GM12878 (cell line): ENCODE data around the gene APPBP2. TPM values are rescaled to one million over a fixed set of nuclear protein-coding genes. Genes with fewer than 3 reads are reported as not detected.
A peak's percentile ranks its signal among the peaks of the same experiment; 100 is the strongest.

Experiments used
- ATAC-seq: fragments of 200-7000 bp; cut with Tn5 transposase; 3 replicates; pipeline ENCODE4 v1.9.1; 2020; ENCODE audit warnings: mild to moderate bottlenecking, moderate library complexity
- BruUV-seq: library from RNA; stranded (reverse); fragments of 400-500 nt; replicated peaks from 2 replicates; lab custom pipeline; 2021; lab: Mats Ljungman, UMichigan
- CTCF ChIA-PET: fragments of 300-600 bp; sonication (Branson Sonifier 250); formaldehyde crosslinking; extraction: SDS; loops from one replicate; lab custom pipeline; 2021; ENCODE audit warnings: inconsistent platforms; lab: Yijun Ruan, JAX
- POLR2A ChIA-PET: fragments of 350-600 bp; formaldehyde crosslinking; extraction: SDS; loops from one replicate; lab custom pipeline; 2021; ENCODE audit warnings: inconsistent platforms; lab: Charles Lee
- RAD21 ChIA-PET: fragments of 300-600 bp; sonication (Branson Sonifier 250); formaldehyde crosslinking; loops from one replicate; lab custom pipeline; 2023; ENCODE audit warnings: antibody characterized with exemption; ENCODE audit not compliant: unreplicated experiment; lab: Charles Lee
- SMC1A ChIA-PET: fragments of 300-600 bp; sonication (Branson Sonifier 250); formaldehyde crosslinking; loops from one replicate; lab custom pipeline; 2023; ENCODE audit not compliant: unreplicated experiment, uncharacterized antibody; lab: Charles Lee
- DNase-seq: peaks from one replicate; pipeline ENCODE4 v3.0.0-alpha.2; 2011; ENCODE audit warnings: low read depth, low spot score
- FAIRE-seq: peaks from 3 replicates; lab custom pipeline; 2011; peaks lifted over from hg19 to GRCh38; lab: Jason Lieb, UNC
- H2AFZ ChIP-seq: 2 replicates; pipeline ENCODE4 v1.6.0; 2011; ENCODE audit warnings: low read depth, low read length, control low read depth; ENCODE audit not compliant: control insufficient read depth
- H3K27ac ChIP-seq: 2 replicates; pipeline ENCODE4 v1.5.1; 2011; ENCODE audit warnings: control low read depth; ENCODE audit not compliant: control insufficient read depth, insufficient read depth
- H3K27me3 ChIP-seq, 2 experiments: replicated peaks in 1 of 2; 2 replicates each; pipeline versions ENCODE4 v1.6.0 to v1.6.1; 2011; ENCODE audit warnings: low read length in 1 of 2; ENCODE audit not compliant: control insufficient read depth in 2 of 2, insufficient read depth in 2 of 2
- H3K36me3 ChIP-seq, 2 experiments: 2 replicates each; pipeline ENCODE4 v1.5.1; 2011; ENCODE audit warnings: low read length in 1 of 2; ENCODE audit not compliant: control insufficient read depth in 2 of 2, insufficient read depth in 2 of 2
- H3K4me1 ChIP-seq: 2 replicates; pipeline ENCODE4 v1.6.1; 2011; ENCODE audit warnings: mild to moderate bottlenecking, low read length, moderate library complexity, mixed read lengths; ENCODE audit not compliant: control insufficient read depth, insufficient read depth
- H3K4me2 ChIP-seq: 2 replicates; pipeline ENCODE4 v1.6.0; 2011; ENCODE audit warnings: control low read depth; ENCODE audit not compliant: control insufficient read depth, insufficient read depth
- H3K4me3 ChIP-seq: fragments of 200-600 bp; sonication (generic); 2 replicates; pipeline ENCODE4 v1.5.1; 2016
- H3K79me2 ChIP-seq: 2 replicates; pipeline ENCODE4 v1.6.0; 2011; ENCODE audit warnings: low read length; ENCODE audit not compliant: control insufficient read depth, insufficient read depth
- H3K9ac ChIP-seq: 2 replicates; pipeline ENCODE4 v1.8.0; 2011; ENCODE audit warnings: low read length, control low read depth, mixed read lengths; ENCODE audit not compliant: control insufficient read depth, insufficient read depth
- H3K9me3 ChIP-seq: replicated peaks from 3 replicates; pipeline ENCODE4 v1.5.1; 2011; ENCODE audit warnings: mild to moderate bottlenecking, low read length; ENCODE audit not compliant: control insufficient read depth, insufficient read depth
- H4K20me1 ChIP-seq: 2 replicates; pipeline ENCODE4 v1.6.0; 2011; ENCODE audit not compliant: control insufficient read depth, insufficient read depth
- HDAC6 ChIP-seq: fragments of 200-600 bp; sonication (generic); IDR thresholded peaks from one replicate; pipeline ENCODE4 v1.8.0; 2017; ENCODE audit warnings: antibody characterized with exemption; ENCODE audit not compliant: unreplicated experiment
- IKZF2 ChIP-seq, 2 experiments: fragments of 450-650 bp; IDR thresholded peaks; 2 replicates each; pipeline ENCODE4 v1.6.1; 2017; ENCODE audit warnings: mild to moderate bottlenecking in 2 of 2, moderate library complexity in 2 of 2
- IRF4 ChIP-seq: IDR thresholded peaks from 2 replicates; pipeline ENCODE4 v1.6.1; 2011; ENCODE audit warnings: low read depth, low read length
- NFXL1 ChIP-seq: fragments of 450-650 bp; IDR thresholded peaks from 2 replicates; pipeline ENCODE4 v1.6.1; 2017; ENCODE audit warnings: antibody characterized with exemption, mild to moderate bottlenecking, borderline replicate concordance
- NR2C1 ChIP-seq: fragments of 450-650 bp; IDR thresholded peaks from 2 replicates; pipeline ENCODE4 v1.6.1; 2017; ENCODE audit warnings: antibody characterized with exemption, mild to moderate bottlenecking, moderate library complexity
- NRF1 ChIP-seq: conservative IDR thresholded peaks from 2 replicates; pipeline ENCODE4 v1.6.1; 2011; ENCODE audit warnings: mild to moderate bottlenecking, low read depth, low read length, improper control_type of control experiment
- POLR2AphosphoS5 ChIP-seq: IDR thresholded peaks from 2 replicates; pipeline ENCODE4 v1.6.1; 2011; ENCODE audit warnings: mild to moderate bottlenecking, low read length, inconsistent platforms
- RAD51 ChIP-seq: fragments of 450-650 bp; IDR thresholded peaks from 2 replicates; pipeline ENCODE4 v1.6.1; 2016; ENCODE audit warnings: moderate library complexity, mild to moderate bottlenecking, inconsistent platforms
- SIN3A ChIP-seq: IDR thresholded peaks from 2 replicates; pipeline ENCODE4 v1.6.1; 2012; ENCODE audit warnings: low read depth, low read length, improper control_type of control experiment
- TAF1 ChIP-seq: IDR thresholded peaks from 2 replicates; pipeline ENCODE4 v1.6.1; 2011; ENCODE audit warnings: mild to moderate bottlenecking, low read depth, low read length, borderline replicate concordance
- ZNF622 ChIP-seq: fragments of 450-650 bp; IDR thresholded peaks from 2 replicates; pipeline ENCODE4 v1.6.1; 2017; ENCODE audit warnings: mild to moderate bottlenecking, inconsistent platforms
- WGBS: methylation state at CpG from one replicate; pipeline ENCODE4 v1.1.6; 2016; ENCODE audit warnings: low lambda C conversion rate; ENCODE audit not compliant: insufficient replicate concordance, insufficient coverage; ENCODE audit errors: missing lambda C conversion rate; 5-methylcytosine and 5-hydroxymethylcytosine counted together
- in situ Hi-C: fragments of 300-500 bp; cut with MboI; formaldehyde crosslinking; loops from 9 replicates; pipeline ENCODE4 v1.14.3; 2018; ENCODE audit warnings: mixed read lengths
- intact Hi-C: fragments of 100-400 bp; cut with micrococcal nuclease; formaldehyde crosslinking; loops from one replicate; pipeline ENCODE4 v1.14.2; 2022; ENCODE audit not compliant: unreplicated experiment
- polyA plus RNA-seq, 11 experiments: library from polyadenylated mRNA; depleted of rRNA in 4 of 11; unstranded in 6 of 11; stranded (reverse) in 5 of 11; fragments of >200 nt; fragmentation: Nextera tagmentation in 4 of 11; fragmentation: Illumina TruSeq in 1 of 11; extraction: Ambion mirVana in 4 of 11; extraction: Trizol in 1 of 11; gene quantifications; 1 replicate in 1 of 11; 2 replicates in 10 of 11; pipeline versions ENCODE4 v1.2.1 to v1.2.3, GENCODE V29; 2011 to 2016; ENCODE audit warnings: inconsistent platforms in 2 of 11, missing spikeins in 2 of 11, low read depth in 1 of 11
- total RNA-seq, 4 experiments: library from RNA; depleted of rRNA in 3 of 4; stranded (reverse); fragments of >200 nt in 3 of 4; fragmentation: Illumina TruSeq in 1 of 4; extraction: Trizol in 1 of 4; gene quantifications; 2 replicates each; pipeline versions ENCODE4 v1.2.1 to v1.2.3, GENCODE V29; 2013 to 2021
- TF ChIP-seq, protein P1 (sequence below): IDR thresholded peaks from 2 replicates; pipeline ENCODE4 v1.6.1; 2011; ENCODE audit warnings: low read depth, low read length, improper control_type of control experiment, borderline replicate concordance
- TF ChIP-seq, protein P2 (sequence below): fragments of 450-650 bp; IDR thresholded peaks from 2 replicates; pipeline ENCODE4 v1.6.1; 2016; ENCODE audit warnings: mild to moderate bottlenecking, moderate library complexity, borderline replicate concordance

Gene APPBP2
- total and polyA plus RNA-seq, 10 of the 15 experiments (the other 5 are each of a cell fraction or from before 2014, with no cell fraction given), result 4.3 to 30.8 (median 13.1) TPM

GRCh38 chr17:60416368-60416925 lies 109.6 kb downstream of the APPBP2 start:
- H3K4me2 ChIP-seq, result no peak overlapping the region
- ChIA-PET CTCF (no interaction called here), RAD21 (no interaction called here), POLR2A (no interaction called here), SMC1A (no interaction called here)
- DNase-seq (no peak), FAIRE-seq (no peak), ATAC-seq (no peak)
- H3K4me1 ChIP-seq, result no peaks in the 10 kb centered on the region
- intact Hi-C loops, result no loop called here
- H3K4me3 ChIP-seq, result no peak overlapping the region
- H3K27ac ChIP-seq, result no peak overlapping the region
- no TSS peak for BruUV-seq
- WGBS, result 96% methylated on average over 2 of the region's 2 CpGs
- no peak overlapping the region for H2AFZ ChIP-seq
- no peaks in the 10 kb centered on the region for H4K20me1 ChIP-seq
- no peaks in the 10 kb centered on the region for H3K79me2 ChIP-seq
- TF ChIP-seq NFXL1 (peak; percentile 11; the same call in 1 of the 2 replicates), RAD51 (no peak)
- H3K9ac ChIP-seq, result no peak overlapping the region
- no peaks in the 10 kb centered on the region for H3K27me3 ChIP-seq
- H3K9me3 ChIP-seq, result no peaks in the 10 kb centered on the region
- in situ Hi-C loops, result no loop called here
- H3K36me3 ChIP-seq, result no peaks in the 10 kb centered on the region

DNA sequence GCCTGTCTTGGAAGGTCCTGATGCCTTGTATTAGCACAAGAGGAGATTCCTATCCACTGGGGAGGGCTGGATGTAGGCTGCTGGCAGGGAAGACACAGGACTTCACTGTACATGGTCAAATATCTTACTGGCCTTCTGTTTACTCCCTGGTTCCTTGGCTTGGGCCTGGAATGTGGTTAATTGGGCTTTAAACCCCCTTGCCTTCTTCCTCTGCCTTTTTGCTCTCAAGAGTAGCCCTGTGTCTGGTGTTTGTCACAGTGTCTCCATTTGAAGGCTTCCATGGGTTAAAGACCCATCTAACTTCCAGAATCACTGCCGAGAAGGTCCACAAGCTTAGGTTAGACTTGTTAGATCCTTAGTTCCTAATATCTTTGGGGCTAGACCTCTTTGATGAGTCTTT lies 110.9 kb downstream of the APPBP2 start:
- ChIA-PET POLR2A (no interaction called here), SMC1A (interaction anchor here (0.5 kb wide), 1 partner anchor 224 kb away, joined by 3 read pairs; no protein-coding TSS in a partner anchor), RAD21 (interaction anchor here (0.7 to 1.4 kb wide), 2 partner anchors 135 to 184 kb away, joined by 3 to 6 read pairs; no protein-coding TSS in a partner anchor), CTCF (interaction anchor here (0.9 to 2.4 kb wide), 2 partner anchors 11 to 45 kb away, joined by 3 to 5 read pairs; no protein-coding TSS in a partner anchor)
- Histone ChIP-seq H3K9me3 (no peaks in the 10 kb centered on the region; the same call in 2 of the 3 replicates), H3K27ac (no peak overlapping the region), H3K36me3 (no peaks in the 10 kb centered on the region), H3K4me1 (no peaks in the 10 kb centered on the region), H4K20me1 (no peaks in the 10 kb centered on the region), H2AFZ (no peak overlapping the region), H3K4me3 (no peak overlapping the region), H3K4me2 (no peak overlapping the region), H3K9ac (no peak overlapping the region), H3K79me2 (no peaks in the 10 kb centered on the region), H3K27me3 (no peaks in the 10 kb centered on the region)
- WGBS, result 81% methylated on average over 1 of the region's 1 CpG
- BruUV-seq, result no TSS peak
- DNase-seq (no peak), FAIRE-seq (no peak), ATAC-seq (no peak)
- in situ Hi-C loops (no loop called here), intact Hi-C loops (no loop called here)
- TF ChIP-seq SIN3A (no peak), IKZF2 (IDR thresholded peaks at IDR 0.05) (no peak), NR2C1 (no peak), NRF1 (no peak), POLR2AphosphoS5 (no peak), HDAC6 (no peak), IRF4 (no peak), ZNF622 (no peak), TAF1 (no peak)
- TF ChIP-seq, protein P1, sequence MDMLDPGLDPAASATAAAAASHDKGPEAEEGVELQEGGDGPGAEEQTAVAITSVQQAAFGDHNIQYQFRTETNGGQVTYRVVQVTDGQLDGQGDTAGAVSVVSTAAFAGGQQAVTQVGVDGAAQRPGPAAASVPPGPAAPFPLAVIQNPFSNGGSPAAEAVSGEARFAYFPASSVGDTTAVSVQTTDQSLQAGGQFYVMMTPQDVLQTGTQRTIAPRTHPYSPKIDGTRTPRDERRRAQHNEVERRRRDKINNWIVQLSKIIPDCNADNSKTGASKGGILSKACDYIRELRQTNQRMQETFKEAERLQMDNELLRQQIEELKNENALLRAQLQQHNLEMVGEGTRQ, result no peak
- TF ChIP-seq, protein P2, sequence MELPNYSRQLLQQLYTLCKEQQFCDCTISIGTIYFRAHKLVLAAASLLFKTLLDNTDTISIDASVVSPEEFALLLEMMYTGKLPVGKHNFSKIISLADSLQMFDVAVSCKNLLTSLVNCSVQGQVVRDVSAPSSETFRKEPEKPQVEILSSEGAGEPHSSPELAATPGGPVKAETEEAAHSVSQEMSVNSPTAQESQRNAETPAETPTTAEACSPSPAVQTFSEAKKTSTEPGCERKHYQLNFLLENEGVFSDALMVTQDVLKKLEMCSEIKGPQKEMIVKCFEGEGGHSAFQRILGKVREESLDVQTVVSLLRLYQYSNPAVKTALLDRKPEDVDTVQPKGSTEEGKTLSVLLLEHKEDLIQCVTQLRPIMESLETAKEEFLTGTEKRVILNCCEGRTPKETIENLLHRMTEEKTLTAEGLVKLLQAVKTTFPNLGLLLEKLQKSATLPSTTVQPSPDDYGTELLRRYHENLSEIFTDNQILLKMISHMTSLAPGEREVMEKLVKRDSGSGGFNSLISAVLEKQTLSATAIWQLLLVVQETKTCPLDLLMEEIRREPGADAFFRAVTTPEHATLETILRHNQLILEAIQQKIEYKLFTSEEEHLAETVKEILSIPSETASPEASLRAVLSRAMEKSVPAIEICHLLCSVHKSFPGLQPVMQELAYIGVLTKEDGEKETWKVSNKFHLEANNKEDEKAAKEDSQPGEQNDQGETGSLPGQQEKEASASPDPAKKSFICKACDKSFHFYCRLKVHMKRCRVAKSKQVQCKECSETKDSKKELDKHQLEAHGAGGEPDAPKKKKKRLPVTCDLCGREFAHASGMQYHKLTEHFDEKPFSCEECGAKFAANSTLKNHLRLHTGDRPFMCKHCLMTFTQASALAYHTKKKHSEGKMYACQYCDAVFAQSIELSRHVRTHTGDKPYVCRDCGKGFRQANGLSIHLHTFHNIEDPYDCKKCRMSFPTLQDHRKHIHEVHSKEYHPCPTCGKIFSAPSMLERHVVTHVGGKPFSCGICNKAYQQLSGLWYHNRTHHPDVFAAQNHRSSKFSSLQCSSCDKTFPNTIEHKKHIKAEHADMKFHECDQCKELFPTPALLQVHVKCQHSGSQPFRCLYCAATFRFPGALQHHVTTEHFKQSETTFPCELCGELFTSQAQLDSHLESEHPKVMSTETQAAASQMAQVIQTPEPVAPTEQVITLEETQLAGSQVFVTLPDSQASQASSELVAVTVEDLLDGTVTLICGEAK, result no peak
